ENCODE measurements around the gene PDE11A.

- TF ChIP-seq CTCF (IDR thresholded peaks at IDR 0.05) (no peak), POLR2A (IDR thresholded peaks at IDR 0.05) (no peak)
Measured at GRCh38 chr2:177828557-177828956, 244.0 kb downstream of the PDE11A start.

All from esophagus squamous epithelium (tissue), 4 donors.